ENCODE measurements around the gene MVD. TPM values are rescaled to one million over a fixed set of nuclear protein-coding genes. Genes with fewer than 3 reads are reported as not detected.

The MVD gene
- total RNA-seq, 1 donor from 2014 or later = 71.8 TPM

GRCh38 chr16:88678224-88678979 lies 15.5 kb upstream of the MVD start:
- intact Hi-C loops (cut with DNase I) = no loop called here
- no peaks in the 10 kb centered on the region for H3K9me3 ChIP-seq
- peaks cover 17% of the 10 kb centered on the region for H3K36me3 ChIP-seq
- DNase-seq = peak; percentile 43
- no peak for ATAC-seq
- no peak overlapping the region for H3K27ac ChIP-seq
- TF ChIP-seq CTCF (IDR thresholded peaks at IDR 0.05) = no peak
- H3K4me1 ChIP-seq = peaks cover 18% of the 10 kb centered on the region
- H3K27me3 ChIP-seq (ENCODE audit: low read depth) = peaks cover 25% of the 10 kb centered on the region
- H3K4me3 ChIP-seq = no peak overlapping the region

- no peak overlapping the region for H3K27ac ChIP-seq
These were observed 14.8 kb upstream of the MVD start for GRCh38 chr16:88677721-88678120.

GRCh38 chr16:88676502-88677242 lies 13.8 kb upstream of the MVD start:
- DNase-seq = no peak
- peaks cover 9% of the 10 kb centered on the region for H3K4me1 ChIP-seq
- no peak overlapping the region for H3K4me3 ChIP-seq
- no peak for ATAC-seq
- no peak overlapping the region for H3K27ac ChIP-seq
- no peak for TF ChIP-seq CTCF (IDR thresholded peaks at IDR 0.05)
- peaks cover 20% of the 10 kb centered on the region for H3K27me3 ChIP-seq (ENCODE audit: low read depth)
- H3K36me3 ChIP-seq = peaks cover 17% of the 10 kb centered on the region
- H3K9me3 ChIP-seq = no peaks in the 10 kb centered on the region
- intact Hi-C loops (cut with DNase I) = no loop called here

More at GRCh38 chr16:88677721-88678120, 14.8 kb upstream of the MVD start:
- Histone ChIP-seq H3K27me3 (ENCODE audit: low read depth) (peaks cover 25% of the 10 kb centered on the region), H3K9me3 (no peaks in the 10 kb centered on the region), H3K4me3 (no peak overlapping the region), H3K4me1 (peaks cover 18% of the 10 kb centered on the region), H3K36me3 (peaks cover 17% of the 10 kb centered on the region)
- no peak for TF ChIP-seq CTCF (IDR thresholded peaks at IDR 0.05)
- ATAC-seq (no peak), DNase-seq (no peak)
- intact Hi-C loops (cut with DNase I) = no loop called here

GRCh38 chr16:88673716-88674379 lies 11.0 kb upstream of the MVD start:
- peaks cover 11% of the 10 kb centered on the region for H3K36me3 ChIP-seq
- no peak for ATAC-seq
- intact Hi-C loops (cut with DNase I) = no loop called here
- H3K9me3 ChIP-seq = no peaks in the 10 kb centered on the region
- peaks cover 4% of the 10 kb centered on the region for H3K27me3 ChIP-seq (ENCODE audit: low read depth)
- H3K27ac ChIP-seq = no peak overlapping the region
- no peak overlapping the region for H3K4me3 ChIP-seq
- TF ChIP-seq CTCF (IDR thresholded peaks at IDR 0.05) = no peak
- H3K4me1 ChIP-seq = no peaks in the 10 kb centered on the region
- no peak for DNase-seq

- Histone ChIP-seq H3K27me3 (ENCODE audit: low read depth) (no peaks in the 10 kb centered on the region), H3K9me3 (no peaks in the 10 kb centered on the region), H3K4me3 (no peak overlapping the region), H3K4me1 (no peaks in the 10 kb centered on the region), H3K36me3 (peaks cover 7% of the 10 kb centered on the region), H3K27ac (no peak overlapping the region)
- TF ChIP-seq CTCF (IDR thresholded peaks at IDR 0.05) = no peak
- intact Hi-C loops (cut with DNase I) = no loop called here
- peak in 1 of 2 donors; percentile 37 for ATAC-seq
- DNase-seq = peak; percentile 48
These were observed 9.9 kb upstream of the MVD start for GRCh38 chr16:88672776-88673175.

Measured in lower lobe of right lung (tissue), 2 donors.